Loucy (cell line): ENCODE measurements around the gene HIRA.
"Not testable (repeated sequence)": the region's sequence is repeated elsewhere in the genome, so short reads cannot be mapped to it uniquely, and the experiment has no call there.

Experiments used
- EZH2phosphoT487 ChIP-seq: fragments of 200-600 bp; IDR thresholded peaks from 2 replicates; pipeline ENCODE4 v1.6.1; 2018; ENCODE audit warnings: antibody characterized with exemption, mild to moderate bottlenecking, moderate library complexity, borderline replicate concordance
- TF ChIP-seq, protein P1 (sequence below): fragments of 200-600 bp; sonication (generic); conservative IDR thresholded peaks from 2 replicates; pipeline ENCODE4 v1.5.1; 2014; ENCODE audit warnings: mild to moderate bottlenecking, antibody characterized with exemption, low read length

GRCh38 chr22:19330205-19330604 lies 101.3 kb downstream of the HIRA start:
- TF ChIP-seq, protein P1, sequence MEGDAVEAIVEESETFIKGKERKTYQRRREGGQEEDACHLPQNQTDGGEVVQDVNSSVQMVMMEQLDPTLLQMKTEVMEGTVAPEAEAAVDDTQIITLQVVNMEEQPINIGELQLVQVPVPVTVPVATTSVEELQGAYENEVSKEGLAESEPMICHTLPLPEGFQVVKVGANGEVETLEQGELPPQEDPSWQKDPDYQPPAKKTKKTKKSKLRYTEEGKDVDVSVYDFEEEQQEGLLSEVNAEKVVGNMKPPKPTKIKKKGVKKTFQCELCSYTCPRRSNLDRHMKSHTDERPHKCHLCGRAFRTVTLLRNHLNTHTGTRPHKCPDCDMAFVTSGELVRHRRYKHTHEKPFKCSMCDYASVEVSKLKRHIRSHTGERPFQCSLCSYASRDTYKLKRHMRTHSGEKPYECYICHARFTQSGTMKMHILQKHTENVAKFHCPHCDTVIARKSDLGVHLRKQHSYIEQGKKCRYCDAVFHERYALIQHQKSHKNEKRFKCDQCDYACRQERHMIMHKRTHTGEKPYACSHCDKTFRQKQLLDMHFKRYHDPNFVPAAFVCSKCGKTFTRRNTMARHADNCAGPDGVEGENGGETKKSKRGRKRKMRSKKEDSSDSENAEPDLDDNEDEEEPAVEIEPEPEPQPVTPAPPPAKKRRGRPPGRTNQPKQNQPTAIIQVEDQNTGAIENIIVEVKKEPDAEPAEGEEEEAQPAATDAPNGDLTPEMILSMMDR = not testable (repeated sequence)
- not testable (repeated sequence) for TF ChIP-seq EZH2phosphoT487
